IPS DF 19.7 (cell line): ENCODE results near the gene COMMD10.
"Not testable (repeated sequence)": the region's sequence is repeated elsewhere in the genome, so short reads cannot be mapped to it uniquely, and the experiment has no call there.

Experiments used
- DNase-seq: peaks from one replicate; pipeline ENCODE4 v3.0.0-alpha.2; 2013; ENCODE audit warnings: low read depth, low spot score

Gene COMMD10

GRCh38 chr5:116084871-116085715 lies at the start of gene COMMD10:
Gene COMMD10 (plus strand): TSS chr5:116085025.
- DNase-seq = peak; percentile 47

GRCh38 chr5:116035123-116035522 lies 49.7 kb upstream of the COMMD10 start:
- DNase-seq = no peak

GRCh38 chr5:116037236-116037822 lies 47.5 kb upstream of the COMMD10 start:
- DNase-seq = no peak

GRCh38 chr5:116038817-116039216 lies 46.0 kb upstream of the COMMD10 start:
- DNase-seq = no peak

GRCh38 chr5:116042375-116042774 lies 42.5 kb upstream of the COMMD10 start:
- DNase-seq = no peak

GRCh38 chr5:116044073-116044472 lies 40.8 kb upstream of the COMMD10 start:
- no peak for DNase-seq

- DNase-seq = no peak
Observed at GRCh38 chr5:116045821-116046220, 39.0 kb upstream of the COMMD10 start.

GRCh38 chr5:116046261-116046660 lies 38.6 kb upstream of the COMMD10 start:
- DNase-seq = no peak

GRCh38 chr5:116046823-116047222 lies 38.0 kb upstream of the COMMD10 start:
- DNase-seq = no peak

GRCh38 chr5:116058346-116058936 lies 26.4 kb upstream of the COMMD10 start:
- DNase-seq = no peak

- DNase-seq = no peak
Observed at GRCh38 chr5:116062352-116062751, 22.5 kb upstream of the COMMD10 start.

GRCh38 chr5:116063950-116064349 lies 20.9 kb upstream of the COMMD10 start:
- no peak for DNase-seq

GRCh38 chr5:116068028-116068632 lies 16.7 kb upstream of the COMMD10 start:
- no peak for DNase-seq

GRCh38 chr5:116071211-116071610 lies 13.6 kb upstream of the COMMD10 start:
- no peak for DNase-seq

- DNase-seq = no peak
Observed at GRCh38 chr5:116075191-116075831, 9.5 kb upstream of the COMMD10 start.

GRCh38 chr5:116076496-116076895 lies 8.3 kb upstream of the COMMD10 start:
- no peak for DNase-seq

- DNase-seq = no peak
Observed at GRCh38 chr5:116078199-116078598, 6.6 kb upstream of the COMMD10 start.

- DNase-seq = no peak
Observed at GRCh38 chr5:116084287-116084691, 536 bp upstream of the COMMD10 start.

GRCh38 chr5:116086309-116086708 lies 1.5 kb downstream of the COMMD10 start:
- DNase-seq = not testable (repeated sequence)

GRCh38 chr5:116088062-116088461 lies 3.2 kb downstream of the COMMD10 start:
- DNase-seq = no peak

- no peak for DNase-seq
Observed at GRCh38 chr5:116090302-116090701, 5.5 kb downstream of the COMMD10 start.

GRCh38 chr5:116091416-116091815 lies 6.6 kb downstream of the COMMD10 start:
- no peak for DNase-seq
